BE2C (cell line): Measurements from ENCODE around the gene IQCB1.
"Not testable (repeated sequence)": the region's sequence is repeated elsewhere in the genome, so short reads cannot be mapped to it uniquely, and the experiment has no call there.

Source experiments
- DNase-seq: peaks from one replicate; pipeline ENCODE4 v3.0.0-alpha.2; 2020
- H3K27me3 ChIP-seq: fragments of 250-450 bp; sonication (Bioruptor Pico); 2 replicates; pipeline ENCODE4 v1.5.1; 2020; ENCODE audit warnings: mild to moderate bottlenecking
- H3K36me3 ChIP-seq: fragments of 250-450 bp; sonication (Bioruptor Pico); 2 replicates; pipeline ENCODE4 v1.5.1; 2020; ENCODE audit warnings: mild to moderate bottlenecking
- H3K4me1 ChIP-seq: fragments of 250-450 bp; sonication (Bioruptor Pico); 2 replicates; pipeline ENCODE4 v1.5.1; 2020
- H3K4me3 ChIP-seq: 2 replicates; pipeline ENCODE4 v1.5.1; 2011; ENCODE audit warnings: low read depth, low read length
- H3K9me3 ChIP-seq: fragments of 250-450 bp; sonication (Bioruptor Pico); 2 replicates; pipeline ENCODE4 v1.5.1; 2020
- TF ChIP-seq, protein P1 (sequence below): IDR thresholded peaks from 2 replicates; pipeline ENCODE4 v1.5.1; 2012; ENCODE audit warnings: mild to moderate bottlenecking, low read depth, low read length

Gene IQCB1

DNA sequence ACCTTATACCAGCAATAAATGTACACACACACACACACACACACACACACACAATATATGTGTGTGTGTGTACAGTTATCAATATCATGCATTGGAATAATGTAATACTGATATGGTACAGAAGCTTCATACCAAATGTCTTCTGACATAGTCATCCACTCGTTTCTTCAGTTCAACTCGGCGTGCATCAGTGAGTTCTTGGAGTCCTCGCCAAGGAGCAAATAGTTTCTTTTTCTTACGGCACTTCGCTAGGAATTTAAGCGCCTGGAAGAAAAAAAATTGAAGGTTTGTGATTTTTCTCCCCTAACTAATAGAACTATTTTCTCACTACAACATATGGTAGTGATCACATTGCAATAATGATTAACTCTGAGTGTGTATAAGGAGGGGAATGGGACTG lies 53.2 kb downstream of the IQCB1 start:
- Histone ChIP-seq H3K9me3 (no peaks in the 10 kb centered on the region), H3K36me3 (peaks cover 15% of the 10 kb centered on the region), H3K4me3 (no peak overlapping the region), H3K4me1 (no peaks in the 10 kb centered on the region), H3K27me3 (no peaks in the 10 kb centered on the region)
- TF ChIP-seq, protein P1, sequence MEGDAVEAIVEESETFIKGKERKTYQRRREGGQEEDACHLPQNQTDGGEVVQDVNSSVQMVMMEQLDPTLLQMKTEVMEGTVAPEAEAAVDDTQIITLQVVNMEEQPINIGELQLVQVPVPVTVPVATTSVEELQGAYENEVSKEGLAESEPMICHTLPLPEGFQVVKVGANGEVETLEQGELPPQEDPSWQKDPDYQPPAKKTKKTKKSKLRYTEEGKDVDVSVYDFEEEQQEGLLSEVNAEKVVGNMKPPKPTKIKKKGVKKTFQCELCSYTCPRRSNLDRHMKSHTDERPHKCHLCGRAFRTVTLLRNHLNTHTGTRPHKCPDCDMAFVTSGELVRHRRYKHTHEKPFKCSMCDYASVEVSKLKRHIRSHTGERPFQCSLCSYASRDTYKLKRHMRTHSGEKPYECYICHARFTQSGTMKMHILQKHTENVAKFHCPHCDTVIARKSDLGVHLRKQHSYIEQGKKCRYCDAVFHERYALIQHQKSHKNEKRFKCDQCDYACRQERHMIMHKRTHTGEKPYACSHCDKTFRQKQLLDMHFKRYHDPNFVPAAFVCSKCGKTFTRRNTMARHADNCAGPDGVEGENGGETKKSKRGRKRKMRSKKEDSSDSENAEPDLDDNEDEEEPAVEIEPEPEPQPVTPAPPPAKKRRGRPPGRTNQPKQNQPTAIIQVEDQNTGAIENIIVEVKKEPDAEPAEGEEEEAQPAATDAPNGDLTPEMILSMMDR, result no peak
- DNase-seq, result no peak

DNA sequence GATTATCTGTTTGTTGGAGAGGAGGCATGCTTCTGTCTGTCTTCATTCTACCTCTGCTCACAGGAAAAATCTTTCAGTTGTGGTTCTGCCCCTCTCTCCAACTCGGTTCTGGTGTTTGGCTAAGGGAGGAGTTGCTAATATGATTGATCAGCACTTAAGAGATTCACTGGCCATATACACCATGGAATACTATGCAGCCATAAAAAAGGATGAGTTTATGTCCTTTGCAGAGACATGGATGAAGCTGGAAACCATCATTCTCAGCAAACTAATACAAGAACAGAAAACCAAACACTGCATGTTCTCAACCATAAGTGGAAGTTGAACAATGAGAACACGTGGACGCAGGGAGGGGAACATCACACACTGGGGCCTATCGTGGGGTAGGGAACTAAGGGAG lies 59.8 kb downstream of the IQCB1 start:
- H3K27me3 ChIP-seq, H3K9me3 ChIP-seq, DNase-seq, H3K4me1 ChIP-seq, H3K4me3 ChIP-seq: not testable (repeated sequence)
- peaks cover 12% of the 10 kb centered on the region; the same call in 1 of the 2 replicates for H3K36me3 ChIP-seq

DNA sequence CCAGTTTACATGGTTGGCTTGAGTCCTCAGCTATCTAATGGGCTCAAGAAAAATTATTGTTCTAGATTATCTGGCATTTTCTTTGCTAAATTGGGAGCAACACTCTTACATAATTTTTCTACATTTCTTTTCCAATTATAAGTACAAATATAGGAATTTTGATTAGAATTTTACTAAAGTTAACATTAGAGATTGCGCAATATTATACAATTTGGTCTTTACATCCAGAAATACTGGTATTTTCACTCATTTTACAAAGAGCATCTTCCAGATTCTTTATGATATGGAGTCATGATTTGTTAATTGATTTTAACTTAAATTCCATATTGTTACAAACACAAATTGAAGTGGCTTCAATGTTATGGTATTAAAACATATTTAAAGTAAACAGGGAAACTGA lies 65.6 kb downstream of the IQCB1 start:
- H3K4me3 ChIP-seq, result no peak overlapping the region
- no peaks in the 10 kb centered on the region for H3K4me1 ChIP-seq
- TF ChIP-seq, protein P1, result no peak
- H3K27me3 ChIP-seq, result no peaks in the 10 kb centered on the region
- no peak for DNase-seq
- no peaks in the 10 kb centered on the region for H3K9me3 ChIP-seq
- peaks cover 8% of the 10 kb centered on the region; the same call in 1 of the 2 replicates for H3K36me3 ChIP-seq

DNA sequence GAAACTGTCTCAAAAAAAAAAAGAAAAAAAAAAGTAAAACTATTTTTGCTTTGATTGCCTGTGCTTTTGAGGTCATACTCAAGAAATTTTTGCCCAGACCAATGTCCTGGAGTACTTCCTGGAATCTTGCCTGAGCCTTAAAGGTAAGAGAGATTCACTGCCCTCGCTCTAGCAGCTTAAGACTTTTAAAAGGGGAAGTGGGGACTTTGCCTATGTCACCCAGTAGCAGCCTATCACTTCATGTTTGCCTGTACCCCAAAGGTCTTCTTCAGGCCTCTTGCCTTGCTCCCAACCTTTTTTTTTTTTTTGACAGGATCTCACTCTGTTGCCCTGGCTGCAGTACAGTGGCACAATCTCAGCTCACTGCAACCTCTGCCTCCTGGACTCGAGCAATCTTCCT lies 66.4 kb downstream of the IQCB1 start:
- TF ChIP-seq, protein P1, result no peak
- no peak for DNase-seq
- H3K27me3 ChIP-seq, result no peaks in the 10 kb centered on the region
- H3K36me3 ChIP-seq, result peaks cover 8% of the 10 kb centered on the region; the same call in 1 of the 2 replicates
- H3K4me1 ChIP-seq, result no peaks in the 10 kb centered on the region
- no peak overlapping the region for H3K4me3 ChIP-seq
- no peaks in the 10 kb centered on the region for H3K9me3 ChIP-seq

DNA sequence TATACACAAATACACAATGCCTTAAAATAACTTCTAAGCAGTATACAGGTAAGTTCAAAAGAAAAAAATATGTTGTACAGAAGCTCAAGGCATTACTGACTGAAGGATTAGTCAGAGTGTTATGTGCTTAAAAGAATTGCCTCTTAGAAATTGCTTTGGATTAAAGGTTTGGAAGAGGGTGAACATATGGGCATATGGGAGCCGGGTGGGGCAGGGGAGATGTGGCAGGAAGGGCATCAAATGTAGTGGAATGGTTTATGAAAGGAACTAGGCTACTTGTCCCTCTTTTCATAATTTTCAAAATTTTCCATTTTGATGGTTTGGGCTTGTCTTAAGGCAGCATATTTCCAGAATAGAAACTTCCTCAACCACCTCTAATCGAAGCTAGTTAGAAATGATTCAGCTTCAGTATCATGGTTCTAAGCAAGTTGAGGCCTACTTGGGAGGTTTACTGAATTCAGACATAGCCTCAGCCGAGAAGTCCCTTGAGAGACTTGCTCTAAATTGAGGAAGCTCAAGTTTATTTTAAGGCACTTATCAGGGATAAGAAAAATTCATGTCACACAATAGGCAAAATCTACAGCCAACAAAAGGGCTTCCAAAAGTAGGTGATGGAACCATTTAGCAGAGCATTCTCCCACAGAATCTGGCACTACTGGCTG lies 75.2 kb downstream of the IQCB1 start:
- Histone ChIP-seq H3K4me1 (no peaks in the 10 kb centered on the region), H3K4me3 (no peak overlapping the region), H3K36me3 (no peaks in the 10 kb centered on the region), H3K9me3 (no peaks in the 10 kb centered on the region), H3K27me3 (no peaks in the 10 kb centered on the region)
- DNase-seq, result no peak
- TF ChIP-seq, protein P1, result no peak

DNA sequence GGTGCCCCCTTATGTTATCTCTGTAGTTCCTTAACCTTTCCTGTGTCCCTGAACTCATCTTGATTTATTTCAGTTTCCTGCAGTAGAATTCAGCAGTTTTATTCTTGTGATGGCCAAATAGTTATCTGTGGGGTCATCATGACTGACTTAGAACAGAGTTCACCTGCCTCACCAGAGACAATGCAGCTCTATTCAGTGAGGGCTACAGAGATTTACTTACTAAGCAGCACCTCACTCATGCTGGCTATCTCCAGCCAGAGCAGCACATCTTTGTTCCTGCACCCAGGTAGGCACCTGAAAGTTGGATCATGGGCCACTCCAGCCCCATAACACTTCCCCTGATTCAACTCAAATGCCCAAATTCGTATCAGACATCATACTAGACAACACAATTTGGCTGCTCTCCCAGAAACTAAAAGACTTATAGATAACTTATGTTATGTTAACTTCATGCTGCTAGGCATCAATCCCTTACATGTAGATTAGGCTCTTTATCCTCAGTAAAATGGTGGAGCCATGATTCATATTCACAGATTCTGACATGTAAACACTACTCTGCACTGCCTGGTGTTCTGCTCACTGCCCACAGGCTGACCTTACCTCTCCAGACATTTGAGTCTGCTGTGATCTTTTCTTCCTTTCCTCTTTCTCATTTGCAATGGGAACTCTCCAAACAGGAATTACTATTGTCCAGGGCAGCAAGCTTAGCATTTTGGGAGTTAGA lies 76.0 kb downstream of the IQCB1 start:
- no peaks in the 10 kb centered on the region for H3K9me3 ChIP-seq
- H3K4me1 ChIP-seq, result no peaks in the 10 kb centered on the region
- no peaks in the 10 kb centered on the region for H3K27me3 ChIP-seq
- no peak for DNase-seq
- H3K4me3 ChIP-seq, result no peak overlapping the region
- no peaks in the 10 kb centered on the region for H3K36me3 ChIP-seq
- TF ChIP-seq, protein P1, result no peak
